HG03064 (cell line): ENCODE data around the gene CEP57L1.
A peak's percentile ranks its signal among the peaks of the same experiment; 100 is the strongest.

Source experiments
- ATAC-seq: cut with Tn5 transposase; IDR thresholded peaks from one replicate; pipeline ENCODE4 v1.9.1; 2021; ENCODE audit warnings: low read depth; ENCODE audit not compliant: unreplicated experiment

Gene CEP57L1

DNA sequence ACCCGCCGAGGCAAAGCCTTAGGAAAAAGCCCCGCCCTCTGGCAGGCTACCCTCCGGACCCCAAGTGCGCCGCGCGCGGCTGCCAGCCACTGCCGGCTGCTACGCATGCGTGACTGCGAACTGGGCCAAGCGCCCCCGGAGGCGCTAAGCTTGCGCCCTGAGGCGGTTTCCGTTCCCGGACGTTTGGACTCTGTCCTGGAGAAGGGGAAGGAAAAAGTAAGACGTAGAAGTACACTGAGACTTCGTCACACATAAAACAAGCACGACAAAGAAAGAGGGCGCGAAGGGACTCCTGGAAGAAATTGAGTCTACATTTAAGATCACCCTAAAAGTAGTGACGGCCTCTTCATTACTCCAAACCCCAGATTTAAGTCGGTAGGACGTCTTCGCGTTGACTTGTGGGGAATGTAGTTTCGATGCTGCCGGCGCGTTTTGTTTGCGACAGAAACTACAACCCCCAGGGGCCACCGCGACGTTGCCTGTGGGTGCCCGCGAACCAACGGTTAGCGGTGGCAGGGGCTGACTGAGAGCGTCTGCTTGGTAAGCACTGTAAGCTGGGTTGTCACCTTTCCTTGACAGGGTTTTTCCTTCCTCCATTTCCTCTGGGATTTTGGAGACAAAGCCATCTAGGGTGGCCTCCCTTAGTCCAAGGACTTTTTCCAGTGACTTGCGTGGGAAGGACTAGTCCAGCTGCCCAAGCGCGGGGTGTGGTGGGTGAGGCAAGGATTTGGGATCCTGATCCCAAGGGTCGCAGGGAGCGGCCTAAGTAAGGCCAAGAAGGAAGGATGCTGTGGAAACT, at the start of gene CEP57L1:
TSS of gene CEP57L1 (plus strand) at position 472 of the 799 bp plus-strand sequence. CDS start 49,715 bp downstream, outside the sequence.
- peak; percentile 61 for ATAC-seq

DNA sequence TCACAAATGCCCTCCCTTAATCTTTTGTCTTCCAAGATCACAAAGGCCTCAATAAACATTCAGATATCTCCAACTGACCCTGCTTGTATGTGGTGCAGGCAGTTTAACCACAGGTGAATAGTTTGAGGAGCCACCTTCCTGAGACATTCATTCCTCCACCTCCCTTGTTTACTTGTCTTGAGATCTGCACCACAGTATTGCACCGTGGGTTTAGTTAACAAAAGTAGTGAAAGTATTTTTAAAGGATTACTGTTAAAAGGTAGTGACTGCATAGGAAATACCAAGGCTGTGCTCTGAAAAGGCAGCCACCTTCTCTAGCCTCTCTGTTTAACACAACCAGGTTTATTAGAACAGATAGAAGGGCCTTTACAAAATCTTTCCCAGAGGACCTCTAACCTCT, 47.1 kb upstream of the CEP57L1 start:
- ATAC-seq = no peak

DNA sequence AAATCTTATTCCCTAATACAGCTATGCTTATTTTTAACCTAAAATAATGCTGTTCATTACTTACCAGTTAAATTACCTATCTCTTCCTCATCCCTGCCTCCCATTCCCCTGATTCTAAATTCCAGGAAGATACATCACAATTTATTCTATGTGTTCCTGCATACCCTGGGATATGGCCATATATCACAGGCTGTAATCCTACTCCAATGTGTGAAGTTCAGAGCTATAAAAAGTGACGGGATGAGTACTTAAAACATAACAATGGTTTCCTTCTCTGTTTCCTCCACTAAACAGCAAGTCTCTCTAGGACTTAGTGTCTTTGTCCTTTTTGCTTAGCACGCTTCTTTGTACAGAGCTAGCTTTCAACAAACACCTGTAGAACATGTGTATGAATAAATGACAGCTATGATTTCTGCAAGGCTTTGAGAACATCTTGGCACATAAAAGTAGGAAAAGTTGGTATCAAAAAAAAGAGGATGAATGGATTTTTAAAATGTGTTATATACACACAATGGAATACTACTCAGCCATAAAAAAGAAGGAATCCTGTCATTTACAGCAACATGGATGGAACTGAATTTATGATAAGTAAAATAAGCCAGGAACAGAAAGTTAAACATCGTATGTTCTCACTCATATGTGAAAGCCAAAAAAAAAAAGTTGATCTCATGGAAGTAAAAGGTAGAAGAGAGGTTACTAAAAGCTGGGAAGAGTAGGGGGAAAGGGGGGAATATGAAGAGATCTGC, 46.5 kb upstream of the CEP57L1 start:
- ATAC-seq = no peak

DNA sequence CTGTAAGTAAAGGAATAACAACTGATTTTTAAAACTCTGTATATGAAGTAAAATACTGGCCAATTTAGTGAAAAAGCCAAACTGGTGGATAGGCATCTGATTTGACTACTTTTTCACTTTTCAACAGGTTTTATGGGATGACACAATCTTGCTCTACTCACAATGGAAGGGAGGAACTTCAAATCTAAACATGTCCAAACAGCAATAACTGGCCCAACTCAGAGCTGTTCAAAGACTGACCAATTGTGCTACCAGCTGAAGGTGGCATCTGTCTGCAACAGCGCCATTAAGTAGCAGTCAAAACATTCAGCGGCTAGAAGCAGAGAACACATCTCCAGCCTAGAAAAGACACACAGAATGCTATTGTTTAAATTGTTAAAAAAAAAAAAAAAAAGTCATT, 45.3 kb upstream of the CEP57L1 start:
- ATAC-seq = no peak

DNA sequence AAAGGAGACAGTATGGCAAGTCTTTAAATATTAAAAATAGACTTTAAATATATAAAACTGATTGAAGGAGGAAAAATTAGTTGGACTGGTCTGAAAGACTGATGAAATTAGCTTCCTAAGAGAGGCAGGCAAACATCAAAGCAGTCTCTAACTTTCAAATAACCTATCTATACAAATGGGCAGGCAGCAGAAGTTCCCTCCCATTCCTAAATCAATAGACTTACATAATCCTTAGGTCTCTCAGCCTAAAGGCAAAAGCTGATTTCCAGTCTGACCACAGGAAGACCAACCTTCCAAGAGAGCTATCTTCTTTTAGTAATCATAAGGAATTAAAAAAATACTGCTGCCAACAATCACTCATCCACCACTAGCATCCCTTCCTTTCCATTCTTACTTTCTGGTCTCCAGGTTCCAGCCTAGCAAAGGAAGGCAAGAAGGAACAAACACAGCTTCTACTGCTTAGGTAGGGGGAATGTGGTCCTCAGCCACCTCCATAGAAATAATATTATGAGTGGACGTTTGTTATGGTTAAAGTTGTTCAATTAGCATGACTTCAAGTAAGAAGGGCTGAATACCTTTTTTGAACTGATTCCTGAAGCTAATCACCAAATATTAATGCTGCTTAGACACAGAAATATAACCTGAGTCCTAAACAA, 44.7 kb upstream of the CEP57L1 start:
- ATAC-seq = no peak

DNA sequence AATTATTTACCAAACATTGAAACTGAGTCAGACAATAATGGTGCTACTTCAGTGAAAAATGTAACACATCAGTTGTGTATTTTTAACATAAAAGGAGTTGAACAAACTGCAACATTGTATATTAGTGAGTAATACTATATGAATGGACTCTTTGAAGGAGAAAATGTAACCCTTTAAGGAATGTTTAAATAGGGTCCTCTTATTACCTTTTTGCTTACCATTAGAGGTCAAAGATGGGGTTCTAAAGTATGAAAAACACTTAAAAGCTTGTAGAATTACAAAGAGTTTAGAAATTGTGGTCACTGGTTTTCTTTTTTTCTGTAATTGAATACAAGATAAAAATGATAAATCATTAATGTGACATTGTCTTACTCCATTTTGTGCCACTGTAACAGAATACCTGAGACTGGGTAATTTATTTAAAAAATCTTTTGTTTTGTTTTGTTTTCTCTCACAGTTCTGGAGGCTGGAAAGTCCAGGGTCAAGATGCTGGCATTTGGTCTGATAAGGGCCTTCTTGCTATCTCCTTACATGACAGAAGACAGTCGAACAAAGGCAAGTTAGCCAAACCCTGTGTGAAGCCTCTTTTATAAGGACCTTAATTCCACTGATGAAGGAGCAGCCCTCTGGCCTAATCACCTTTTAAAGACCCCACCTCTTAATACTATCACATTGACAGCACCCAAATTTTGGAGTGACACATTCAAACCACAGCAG, 43.8 kb upstream of the CEP57L1 start:
- no peak for ATAC-seq

DNA sequence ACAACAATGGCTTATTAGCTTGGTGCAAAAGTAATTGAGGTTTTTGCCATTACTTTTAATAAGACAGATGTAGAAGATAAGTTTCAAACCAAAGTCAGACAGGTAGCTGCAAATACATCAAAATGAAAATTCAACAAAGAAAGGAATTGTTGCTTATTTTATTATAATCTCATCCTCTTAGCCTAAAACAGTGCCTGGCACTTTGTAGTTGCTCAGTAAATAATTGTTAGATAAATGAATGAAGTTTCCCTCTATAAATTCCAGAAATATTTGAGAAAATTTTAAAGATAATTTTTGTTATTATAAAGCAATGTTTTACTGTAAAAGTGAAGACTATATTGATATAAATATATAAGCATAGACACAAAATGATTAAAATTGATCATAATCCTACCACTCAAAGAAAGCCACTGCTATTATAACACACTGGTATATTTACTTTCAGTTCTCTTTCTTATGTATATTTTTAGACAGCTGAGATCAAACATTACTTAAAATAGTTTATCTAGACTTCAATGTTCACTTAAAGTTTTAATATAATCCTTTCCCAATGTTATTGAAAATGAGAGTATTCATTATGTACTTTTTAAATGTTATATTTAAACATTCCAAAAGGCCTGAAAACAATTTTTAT, 43.2 kb upstream of the CEP57L1 start:
- ATAC-seq = no peak

DNA sequence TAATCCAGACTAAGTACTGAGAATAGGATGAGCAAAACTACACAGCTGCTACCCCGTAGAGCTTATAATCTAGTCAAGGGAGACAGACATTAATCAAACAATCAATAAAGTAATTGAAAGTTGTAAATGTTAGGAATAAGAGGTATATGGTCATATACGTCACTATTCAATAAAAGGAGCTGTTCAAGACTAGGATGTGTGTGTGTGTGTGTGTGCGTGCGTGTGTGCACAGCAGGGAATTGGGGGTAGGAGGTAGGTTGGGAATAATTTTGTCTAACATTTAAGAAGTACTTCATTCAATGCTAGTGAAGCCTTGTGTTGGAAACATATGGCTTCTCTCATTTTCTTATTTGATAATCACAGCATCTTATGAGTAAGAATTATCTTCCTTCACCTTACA, 42.5 kb upstream of the CEP57L1 start:
- no peak for ATAC-seq

DNA sequence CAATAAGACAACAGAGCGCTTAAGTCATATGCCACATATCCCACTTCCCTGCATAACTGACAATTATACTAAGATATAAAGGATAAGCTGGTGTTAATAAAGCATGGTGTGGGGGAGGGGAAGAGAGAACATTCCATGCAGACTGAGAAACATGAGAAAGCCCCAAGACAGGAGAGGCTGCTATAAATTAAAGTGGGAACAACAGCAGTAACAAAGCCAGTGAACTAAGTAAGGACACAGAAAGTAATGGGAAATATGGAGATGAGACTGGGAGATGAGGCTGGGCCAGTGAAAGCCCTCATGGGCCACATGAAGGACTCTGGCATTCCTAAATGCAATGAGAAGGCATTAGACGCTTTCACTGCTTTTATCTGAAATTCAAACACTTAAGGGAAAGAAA, 42.0 kb upstream of the CEP57L1 start:
- no peak for ATAC-seq

DNA sequence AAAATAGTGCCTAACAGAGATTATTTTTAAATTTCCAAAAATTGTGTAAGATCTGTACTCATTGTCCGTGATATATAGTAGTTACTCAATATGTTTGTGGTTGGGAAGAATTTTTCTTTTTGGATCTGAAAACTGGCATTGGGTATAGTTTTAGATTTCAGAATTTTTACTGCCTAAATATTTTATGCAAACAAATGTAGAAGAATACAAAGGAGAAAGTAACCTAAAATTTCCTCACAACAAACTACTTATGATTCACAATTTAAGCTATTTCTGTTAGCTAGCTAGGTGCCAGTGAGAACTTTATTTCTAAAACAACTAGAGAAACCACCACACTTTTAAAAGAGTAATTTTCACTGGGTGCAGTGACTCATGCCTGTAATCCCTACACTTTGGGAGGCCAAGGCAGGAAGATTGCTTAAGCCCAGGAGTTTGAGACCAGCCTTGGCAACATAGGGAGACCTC, 39.5 kb upstream of the CEP57L1 start:
- no peak for ATAC-seq

DNA sequence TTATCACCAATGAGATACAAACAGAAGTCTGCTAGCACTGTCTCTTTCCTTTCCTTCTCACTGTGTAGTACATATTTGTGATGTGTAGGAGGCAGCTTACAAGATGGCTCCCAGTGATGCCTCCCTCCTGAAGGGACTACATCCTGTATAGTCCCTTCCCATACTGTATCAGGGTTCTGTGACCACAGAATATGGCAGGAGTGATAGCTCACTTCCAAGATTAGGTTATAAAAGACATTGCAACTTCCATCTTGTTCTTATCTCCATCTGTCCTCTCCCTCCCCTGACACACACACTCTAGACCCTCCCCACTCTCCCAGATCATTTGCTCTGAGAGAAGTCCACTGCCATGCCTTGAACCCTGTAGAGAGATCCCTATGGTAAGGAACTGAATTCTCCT, 38.6 kb upstream of the CEP57L1 start:
- no peak for ATAC-seq

DNA sequence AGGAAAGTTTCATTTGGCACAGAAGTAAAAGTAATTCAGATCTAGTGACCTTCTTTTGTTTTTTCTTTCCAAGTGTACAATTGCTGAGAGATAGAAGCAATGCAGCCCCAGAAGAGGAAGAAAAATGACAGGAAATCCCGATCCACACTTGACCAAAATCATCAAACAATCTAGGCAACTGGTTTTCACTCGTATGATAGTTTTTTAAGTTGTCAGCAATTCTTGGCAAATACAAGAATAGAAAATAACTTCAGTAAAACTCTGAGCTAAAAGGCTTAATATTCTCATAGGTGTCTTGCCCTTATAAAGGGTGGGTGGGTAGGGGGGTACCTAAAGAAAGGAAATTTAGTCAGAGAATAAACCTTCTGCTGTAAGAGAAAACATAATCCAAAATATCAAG, 36.7 kb upstream of the CEP57L1 start:
- no peak for ATAC-seq

DNA sequence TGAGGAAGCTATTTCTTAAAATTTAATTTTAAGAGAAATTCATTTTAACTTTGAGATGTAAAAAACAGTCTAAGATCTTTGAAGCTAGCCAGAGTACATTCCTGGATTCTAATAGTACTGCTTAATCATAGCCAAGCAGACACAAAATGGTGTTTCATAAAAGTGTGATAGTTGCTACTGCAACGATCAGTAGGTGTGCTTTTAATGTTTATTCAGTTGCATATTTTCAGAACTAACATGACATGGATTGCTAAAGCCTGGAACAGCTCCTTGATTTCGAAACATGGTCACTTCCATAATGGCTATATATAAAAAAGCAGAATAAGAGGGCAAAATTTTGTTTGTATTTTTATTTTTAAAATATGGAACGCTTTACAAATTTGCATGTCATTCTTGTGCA, 36.2 kb upstream of the CEP57L1 start:
- no peak for ATAC-seq

DNA sequence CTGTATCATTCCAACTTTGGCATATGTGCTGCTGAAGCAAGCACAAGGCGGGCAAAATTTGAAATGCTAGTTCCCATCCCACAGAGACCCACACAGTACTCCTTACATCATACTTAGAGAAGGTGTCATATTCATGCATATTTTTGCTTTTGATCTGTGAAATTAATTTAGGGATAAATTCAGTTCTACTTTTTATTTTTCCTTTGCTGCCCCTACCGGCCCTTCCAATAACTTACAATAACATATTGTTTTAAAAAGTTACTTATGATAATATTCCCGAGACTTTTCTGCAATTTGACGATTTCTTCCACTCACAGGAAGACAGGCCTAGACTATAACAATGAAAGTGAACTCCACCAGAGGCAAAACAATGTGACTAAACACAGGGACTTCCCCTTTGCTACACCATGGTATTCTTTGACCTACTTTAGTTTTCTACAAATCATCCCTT, 35.7 kb upstream of the CEP57L1 start:
- no peak for ATAC-seq

DNA sequence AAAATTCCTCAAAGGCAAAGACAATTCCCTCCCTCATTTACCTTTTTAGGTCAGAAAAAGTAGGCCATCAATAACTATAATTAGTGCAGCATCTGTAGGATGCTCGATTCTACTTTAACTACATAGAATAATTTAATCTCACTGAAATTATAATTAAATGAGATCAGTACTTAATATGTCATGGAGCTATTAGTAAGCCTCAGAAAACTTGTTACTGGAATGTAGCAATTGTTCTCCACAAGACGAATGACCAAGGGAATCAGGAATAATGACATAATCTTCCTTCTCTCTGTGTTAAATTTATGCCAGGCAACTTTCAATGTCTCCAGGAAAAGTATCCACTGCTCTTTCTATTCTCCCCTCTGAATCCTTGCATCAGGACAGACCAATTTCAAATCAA, 34.7 kb upstream of the CEP57L1 start:
- no peak for ATAC-seq

DNA sequence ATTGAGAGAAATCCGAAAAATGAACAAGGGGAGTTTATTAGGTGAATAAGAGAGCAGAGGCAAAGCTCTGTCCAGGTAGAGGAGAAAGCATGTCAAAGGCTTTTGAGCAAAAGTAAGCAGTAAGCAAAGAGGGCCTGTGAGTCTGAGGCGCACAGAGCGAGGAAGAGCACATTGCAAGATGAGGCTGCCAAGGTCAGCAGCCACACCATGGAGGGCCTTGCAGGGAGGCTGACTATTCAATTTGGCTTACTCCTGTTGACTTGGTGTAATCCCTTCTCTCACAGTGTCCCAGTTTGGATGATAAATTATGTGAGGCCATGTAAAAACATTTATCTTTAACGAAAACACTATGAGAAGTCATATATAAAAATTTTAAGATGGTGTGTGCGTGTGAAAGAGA, 33.1 kb upstream of the CEP57L1 start:
- ATAC-seq = no peak

DNA sequence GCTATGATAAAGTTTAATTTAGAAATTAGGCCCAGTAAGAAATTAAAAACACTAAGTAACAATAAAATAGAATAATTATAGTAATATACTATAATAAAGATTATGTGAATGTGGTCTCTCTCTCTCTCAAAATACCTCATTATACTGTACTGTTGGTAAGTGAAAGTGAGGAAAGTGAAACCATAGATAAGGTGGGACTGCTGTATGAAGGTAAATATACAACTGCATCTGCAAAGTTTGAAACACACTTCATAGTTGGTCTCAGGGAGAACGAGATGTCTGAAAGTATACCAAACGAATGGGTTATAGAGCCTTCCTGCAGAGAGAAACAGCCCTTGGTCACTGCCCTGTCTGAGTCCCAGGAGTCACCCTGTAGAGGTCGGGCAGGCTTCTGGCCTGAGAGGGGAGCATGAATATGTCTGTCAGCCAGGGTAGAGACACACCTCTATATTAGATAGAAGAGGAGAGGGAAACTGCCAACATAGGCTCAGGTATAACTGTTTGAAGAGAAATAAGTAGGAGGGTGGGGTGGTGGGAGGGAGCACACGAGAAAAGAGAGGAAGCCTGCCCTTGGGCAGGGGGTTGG, 32.4 kb upstream of the CEP57L1 start:
- ATAC-seq = no peak

DNA sequence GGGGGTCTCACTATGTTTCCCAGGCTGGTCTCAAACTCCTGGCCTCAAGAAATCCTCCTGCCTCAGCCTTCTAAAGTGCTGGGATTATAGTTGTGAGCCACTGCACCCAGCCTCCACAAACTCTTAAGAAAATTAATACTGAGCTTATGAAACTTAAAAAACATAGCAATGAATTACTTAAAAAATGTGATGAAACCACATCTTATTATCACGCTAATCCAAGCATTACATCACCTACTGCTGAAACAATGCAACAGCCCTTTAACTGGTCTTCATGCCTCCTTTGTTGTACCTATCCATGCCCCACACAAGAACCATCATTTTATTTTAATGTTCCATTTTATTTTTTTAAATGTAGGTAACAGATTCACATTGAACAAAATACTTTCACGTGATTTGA, 25.6 kb upstream of the CEP57L1 start:
- no peak for ATAC-seq

DNA sequence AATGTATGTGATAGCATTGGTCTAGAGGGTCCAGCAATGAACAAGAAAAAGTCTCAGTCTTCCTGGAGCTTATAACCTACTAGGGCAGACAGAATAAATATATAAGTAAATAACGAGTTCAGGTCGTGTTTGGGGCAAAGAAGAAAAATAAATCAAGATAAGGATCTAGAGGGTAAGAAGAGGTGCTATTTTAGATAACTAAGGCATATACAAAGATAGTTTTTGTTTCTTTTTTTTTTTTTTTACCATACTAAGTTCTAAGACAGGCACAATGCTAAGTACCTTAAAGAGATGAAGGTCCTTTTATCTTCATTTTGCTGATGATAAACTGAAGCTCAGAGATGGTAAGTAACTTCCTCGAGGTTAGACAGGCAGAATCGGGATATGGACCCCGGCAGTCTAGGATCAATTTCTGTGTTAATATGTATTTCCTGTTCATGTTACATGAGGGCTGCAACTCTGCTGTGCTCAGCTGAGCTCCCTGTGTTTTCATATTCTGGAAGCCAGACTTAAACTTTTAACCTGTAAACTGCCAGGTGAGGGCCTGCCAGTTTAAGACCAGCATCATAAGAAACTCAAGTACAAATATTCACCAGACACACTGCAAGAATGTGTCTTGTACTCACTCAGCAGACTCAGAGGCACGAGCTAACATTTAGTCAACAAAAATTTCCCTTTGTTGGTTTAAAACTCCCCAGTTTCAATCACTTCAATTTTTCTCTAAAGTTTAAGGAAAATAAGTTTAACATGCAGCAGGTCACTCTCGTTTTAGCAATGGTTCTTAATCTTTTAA, 24.0 kb upstream of the CEP57L1 start:
- no peak for ATAC-seq
